Heart left ventricle (tissue), 13 donors: ENCODE measurements around the gene VGLL4.

Experiments
- CTCF ChIP-seq, 12 donors: fragments of 200-600 bp; sonication (generic) in 4 of 12; IDR thresholded peaks; one replicate each; pipeline versions ENCODE4 v1.5.0 to v1.8.0; 2018 to 2022; ENCODE audit warnings: antibody characterized with exemption in 12 of 12, mild to moderate bottlenecking in 5 of 12
- POLR2A ChIP-seq, 2 donors: fragments of 450-650 bp; IDR thresholded peaks; one replicate each; pipeline ENCODE4 v1.6.1; 2017; ENCODE audit warnings: antibody characterized with exemption in 2 of 2, mild to moderate bottlenecking in 2 of 2, moderate library complexity in 2 of 2
- donor health status: ischemic (EF 13 %, LVEDD 7.1; RV severe dilation, severe dysfunction).
- donor health status: DM: no; HTN: yes; CAD: no.
- donor health status: DM: no; HTN: no; CAD: no.
- donor health status: ischemic (EF 25% LVEDD 6.9; RV normal size, moderate dysfunction).
- donor health status: ischemic (EF 25% LVEDD 5.7; RV mildly dilated, moderate dysfunction).
- donor health status: ischemic (EF 35%, LVEDD 5.7; RV mildly dilated, moderate dysfunction).
- donor health status: nonischemic (EF 11% LVEDD 7.7; RV severe dilation, severe dysfunction).
- donor health status: DM: yes; HTN: yes; CAD: no.
- donor health status: PGD.
- donor health status: ischemic (EF 29% LVEDD 5.4; RV normal size, mild dysfunction).
- donor health status: nonischemic (EF 23%, LVEDD 6.1; RV moderate dilation, normal function).

DNA sequence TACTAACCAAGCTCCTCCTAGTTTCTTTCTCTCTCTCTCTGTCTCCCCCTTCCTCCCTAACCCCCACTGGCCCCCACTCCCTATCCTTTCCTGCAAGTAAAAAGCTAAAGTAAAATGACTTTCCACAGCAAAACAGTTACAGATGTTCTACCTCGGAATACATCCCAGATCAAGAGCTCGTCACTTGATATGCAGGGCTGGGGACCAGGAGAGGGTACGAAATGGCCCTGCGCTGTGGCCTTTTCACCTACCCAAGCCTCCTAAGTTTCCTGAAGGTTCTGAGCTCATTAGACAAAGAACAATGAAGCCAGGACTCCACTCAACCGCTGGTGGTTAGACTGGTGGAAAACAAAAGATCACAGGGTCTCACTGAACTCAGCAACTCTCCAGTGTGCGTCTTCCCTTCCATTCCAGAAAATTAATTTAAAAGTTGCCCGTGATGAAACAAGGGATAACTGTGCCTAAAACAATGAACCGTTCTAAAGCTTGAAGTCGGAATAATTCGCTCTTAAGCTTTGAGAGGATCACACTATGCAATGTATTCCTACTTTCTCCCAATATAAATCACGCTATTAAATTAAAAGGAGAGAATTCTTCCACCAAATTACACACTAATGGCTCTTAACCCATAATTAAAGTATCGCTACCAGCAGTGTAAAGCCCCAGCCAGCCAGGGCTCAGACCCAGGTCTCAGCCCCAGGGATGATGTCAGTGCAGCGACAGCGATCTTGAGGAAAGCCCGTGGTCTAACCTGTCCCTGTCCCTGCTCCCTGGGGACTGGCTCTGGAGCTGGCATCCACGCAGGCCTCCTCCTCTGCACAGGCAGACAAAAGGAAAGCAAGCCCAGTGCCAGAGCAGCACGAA is 5.0 kb downstream of the VGLL4 start:
- TF ChIP-seq POLR2A (IDR thresholded peaks at IDR 0.05) (no peak), CTCF (IDR thresholded peaks at IDR 0.05) (no peak)
